ENCODE results near the gene ALG6.
"Not testable (repeated sequence)": the region's sequence is repeated elsewhere in the genome, so short reads cannot be mapped to it uniquely, and the experiment has no call there.

The ALG6 gene

GRCh38 chr1:63418101-63418500 lies 50.7 kb downstream of the ALG6 start:
- no peak for DNase-seq

GRCh38 chr1:63420746-63421145 lies 53.3 kb downstream of the ALG6 start:
- not testable (repeated sequence) for DNase-seq

- DNase-seq, result no peak
Measured at GRCh38 chr1:63423649-63424048, 56.2 kb downstream of the ALG6 start.

- no peak for DNase-seq
Measured at GRCh38 chr1:63428815-63429214, 61.4 kb downstream of the ALG6 start.

GRCh38 chr1:63429281-63429680 lies 61.9 kb downstream of the ALG6 start:
- DNase-seq, result no peak

GRCh38 chr1:63435161-63435560 lies 67.7 kb downstream of the ALG6 start:
- no peak for DNase-seq

GRCh38 chr1:63442141-63442475 lies 74.7 kb downstream of the ALG6 start:
- no peak for DNase-seq

- no peak for DNase-seq
Measured at GRCh38 chr1:63448731-63449246, 81.4 kb downstream of the ALG6 start.

- DNase-seq, result no peak
Measured at GRCh38 chr1:63450416-63450815, 83.0 kb downstream of the ALG6 start.

GRCh38 chr1:63453232-63453631 lies 85.8 kb downstream of the ALG6 start:
- DNase-seq, result no peak

GRCh38 chr1:63454269-63454668 lies 86.8 kb downstream of the ALG6 start:
- DNase-seq, result no peak

GRCh38 chr1:63458750-63459149 lies 91.3 kb downstream of the ALG6 start:
- DNase-seq, result no peak

- no peak for DNase-seq
Measured at GRCh38 chr1:63461661-63462230, 94.3 kb downstream of the ALG6 start.

- DNase-seq, result no peak
Measured at GRCh38 chr1:63463248-63463647, 95.8 kb downstream of the ALG6 start.

- DNase-seq, result no peak
Measured at GRCh38 chr1:63466181-63466580, 98.8 kb downstream of the ALG6 start.

GRCh38 chr1:63466759-63467158 lies 99.3 kb downstream of the ALG6 start:
- no peak for DNase-seq

GRCh38 chr1:63468683-63469082 lies 101.3 kb downstream of the ALG6 start:
- DNase-seq, result not testable (repeated sequence)

GRCh38 chr1:63475761-63476160 lies 108.3 kb downstream of the ALG6 start:
- no peak for DNase-seq

GRCh38 chr1:63480057-63480456 lies 112.6 kb downstream of the ALG6 start:
- DNase-seq, result no peak

GRCh38 chr1:63486629-63487028 lies 119.2 kb downstream of the ALG6 start:
- no peak for DNase-seq

- no peak for DNase-seq
Measured at GRCh38 chr1:63487336-63488065, 120.1 kb downstream of the ALG6 start.
